ENCODE data around the gene SLBP.

Gene SLBP

GRCh38 chr4:1656132-1656531, 56.0 kb downstream of the SLBP start:
- DNase-seq (ENCODE audit: low read depth in 4 of 4, low spot score in 1 of 4): no peak

GRCh38 chr4:1655676-1656075, 56.4 kb downstream of the SLBP start:
- no peak for DNase-seq (ENCODE audit: low read depth in 4 of 4, low spot score in 1 of 4)

- DNase-seq (ENCODE audit: low read depth in 4 of 4, low spot score in 1 of 4): no peak
These were observed 57.0 kb downstream of the SLBP start for GRCh38 chr4:1655081-1655480.

GRCh38 chr4:1654216-1654955, 57.7 kb downstream of the SLBP start:
- no peak for DNase-seq (ENCODE audit: low read depth in 4 of 4, low spot score in 1 of 4)

- no peak for DNase-seq (ENCODE audit: low read depth in 4 of 4, low spot score in 1 of 4)
These were observed 58.3 kb downstream of the SLBP start for GRCh38 chr4:1653776-1654175.

GRCh38 chr4:1652088-1652487, 60.0 kb downstream of the SLBP start:
- no peak for DNase-seq (ENCODE audit: low read depth in 4 of 4, low spot score in 1 of 4)

GRCh38 chr4:1651609-1652008, 60.5 kb downstream of the SLBP start:
- no peak for DNase-seq (ENCODE audit: low read depth in 4 of 4, low spot score in 1 of 4)

GRCh38 chr4:1648962-1649361, 63.2 kb downstream of the SLBP start:
- no peak for DNase-seq (ENCODE audit: low read depth in 4 of 4, low spot score in 1 of 4)

GRCh38 chr4:1647432-1647831, 64.7 kb downstream of the SLBP start:
- no peak for DNase-seq (ENCODE audit: low read depth in 4 of 4, low spot score in 1 of 4)

GRCh38 chr4:1646690-1647089, 65.4 kb downstream of the SLBP start:
- DNase-seq (ENCODE audit: low read depth in 4 of 4, low spot score in 1 of 4): no peak

- no peak for DNase-seq (ENCODE audit: low read depth in 4 of 4, low spot score in 1 of 4)
These were observed 67.0 kb downstream of the SLBP start for GRCh38 chr4:1644891-1645657.

- DNase-seq (ENCODE audit: low read depth in 4 of 4, low spot score in 1 of 4): no peak
These were observed 68.0 kb downstream of the SLBP start for GRCh38 chr4:1643971-1644735.
